Measurements from ENCODE around the gene COX6A2. TPM values are rescaled to one million over a fixed set of nuclear protein-coding genes. Genes with fewer than 3 reads are reported as not detected.

Gene COX6A2
- total RNA-seq, 1 experiment from 2014 or later, result not detected

DNA sequence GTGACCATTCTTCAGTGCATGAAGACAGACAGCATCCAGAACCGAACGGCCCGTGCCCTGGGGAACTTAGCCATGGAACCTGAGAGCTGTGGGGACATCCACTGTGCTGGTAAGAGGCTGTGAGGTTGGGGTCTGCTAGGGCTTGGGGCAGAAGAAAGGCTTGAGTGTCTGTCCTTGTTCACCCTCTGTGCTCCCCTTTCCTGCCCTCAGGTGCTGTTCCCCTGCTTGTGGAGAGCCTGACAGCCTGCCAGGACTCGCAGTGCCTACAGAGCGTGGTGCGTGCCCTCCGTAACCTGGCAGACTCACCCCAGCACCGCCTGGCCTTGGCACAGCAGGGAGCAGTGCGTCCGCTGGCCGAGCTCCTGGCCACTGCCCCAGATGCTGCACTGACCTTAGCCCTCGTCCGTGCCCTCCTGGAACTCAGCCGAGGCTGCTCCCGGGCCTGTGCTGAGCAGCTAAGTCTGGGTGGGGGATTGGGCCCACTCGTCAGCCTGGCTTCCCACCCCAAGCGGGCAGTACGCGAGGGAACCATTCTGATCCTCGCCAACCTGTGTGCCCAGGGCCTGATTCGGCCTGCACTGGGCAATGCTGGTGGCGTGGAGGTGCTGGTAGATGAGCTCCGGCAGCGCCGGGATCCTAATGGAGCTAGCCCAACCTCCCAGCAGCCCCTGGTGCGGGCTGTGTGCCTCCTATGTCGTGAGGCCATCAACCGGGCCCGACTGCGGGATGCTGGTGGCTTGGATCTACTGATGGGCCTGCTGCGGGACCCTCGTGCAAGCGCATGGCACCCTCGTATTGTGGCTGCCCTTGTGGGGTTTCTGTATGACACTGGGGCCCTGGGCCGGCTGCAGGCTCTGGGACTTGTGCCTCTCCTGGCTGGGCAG is 34.0 kb upstream of the COX6A2 start:
- intact Hi-C loops (cut with micrococcal nuclease; ENCODE audit: unreplicated experiment), result no loop called here
- H3K4me3 ChIP-seq, result no peak overlapping the region
- H3K9me2 ChIP-seq (ENCODE audit: insufficient read depth), result no peaks in the 10 kb centered on the region
- H2AFZ ChIP-seq, result no peak overlapping the region
- POLR2A ChIA-PET (ENCODE audit: unreplicated experiment), result no interaction called here
- no peaks in the 10 kb centered on the region for H3K9me3 ChIP-seq (ENCODE audit: insufficient read depth, low read depth)
- no peak overlapping the region for H3K4me2 ChIP-seq
- no TSS peak for BruUV-seq (replicated peaks)
- H3F3A ChIP-seq (ENCODE audit: insufficient read depth, low read depth), result peaks cover 29% of the 10 kb centered on the region
- DNase-seq, result no peak
- TF ChIP-seq, protein P1, sequence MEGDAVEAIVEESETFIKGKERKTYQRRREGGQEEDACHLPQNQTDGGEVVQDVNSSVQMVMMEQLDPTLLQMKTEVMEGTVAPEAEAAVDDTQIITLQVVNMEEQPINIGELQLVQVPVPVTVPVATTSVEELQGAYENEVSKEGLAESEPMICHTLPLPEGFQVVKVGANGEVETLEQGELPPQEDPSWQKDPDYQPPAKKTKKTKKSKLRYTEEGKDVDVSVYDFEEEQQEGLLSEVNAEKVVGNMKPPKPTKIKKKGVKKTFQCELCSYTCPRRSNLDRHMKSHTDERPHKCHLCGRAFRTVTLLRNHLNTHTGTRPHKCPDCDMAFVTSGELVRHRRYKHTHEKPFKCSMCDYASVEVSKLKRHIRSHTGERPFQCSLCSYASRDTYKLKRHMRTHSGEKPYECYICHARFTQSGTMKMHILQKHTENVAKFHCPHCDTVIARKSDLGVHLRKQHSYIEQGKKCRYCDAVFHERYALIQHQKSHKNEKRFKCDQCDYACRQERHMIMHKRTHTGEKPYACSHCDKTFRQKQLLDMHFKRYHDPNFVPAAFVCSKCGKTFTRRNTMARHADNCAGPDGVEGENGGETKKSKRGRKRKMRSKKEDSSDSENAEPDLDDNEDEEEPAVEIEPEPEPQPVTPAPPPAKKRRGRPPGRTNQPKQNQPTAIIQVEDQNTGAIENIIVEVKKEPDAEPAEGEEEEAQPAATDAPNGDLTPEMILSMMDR (conservative IDR thresholded peaks at IDR 0.05), result no peak
- no peak for TF ChIP-seq EZH2 (IDR thresholded peaks at IDR 0.05; ENCODE audit: low read depth)
- no peaks in the 10 kb centered on the region for H3K36me3 ChIP-seq (ENCODE audit: low read depth)
- H3K4me1 ChIP-seq (replicated peaks; ENCODE audit: insufficient read depth), result peaks cover 17% of the 10 kb centered on the region
- H3K79me2 ChIP-seq (ENCODE audit: low read depth), result peaks cover 31% of the 10 kb centered on the region
- H4K20me1 ChIP-seq (ENCODE audit: insufficient read depth), result peaks cover 7% of the 10 kb centered on the region
- no peaks in the 10 kb centered on the region for H3K27me3 ChIP-seq (ENCODE audit: insufficient read depth, low read depth)
- no peak overlapping the region for H3K27ac ChIP-seq
- CTCF ChIA-PET, result no interaction called here

DNA sequence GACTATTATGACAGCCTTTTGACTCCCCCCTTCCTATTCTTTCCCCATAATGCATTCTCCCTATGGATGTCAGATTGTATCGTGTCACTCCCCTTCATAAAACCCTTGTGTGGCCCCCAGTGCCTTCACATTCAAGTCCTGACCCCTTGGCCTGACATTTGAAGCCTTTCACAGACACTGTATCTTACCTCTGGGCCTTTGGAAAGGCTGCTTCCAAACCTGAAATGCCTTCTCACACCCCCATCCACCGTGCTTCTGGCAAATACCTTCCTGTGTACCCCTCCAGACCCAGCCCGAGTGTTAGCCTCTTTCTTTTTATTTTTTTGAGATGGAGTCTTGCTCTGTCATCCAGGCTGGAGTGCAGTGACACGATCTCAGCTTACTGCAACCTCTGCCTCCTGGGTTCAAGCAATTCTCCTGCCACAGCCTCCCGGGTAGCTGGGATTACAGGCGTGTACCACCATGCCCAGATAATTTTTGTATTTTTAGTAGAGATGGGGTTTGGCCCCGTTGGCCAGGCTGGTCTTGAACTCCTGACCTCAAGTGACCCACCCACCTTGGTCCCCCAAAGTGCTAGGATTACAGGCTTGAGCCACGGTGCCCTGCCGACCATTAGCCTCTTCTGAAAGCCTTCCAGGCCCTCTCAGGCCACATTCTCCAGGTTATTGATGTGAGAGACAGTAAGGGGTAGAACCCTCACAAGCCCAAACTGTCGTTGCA is 33.2 kb upstream of the COX6A2 start:
- Histone ChIP-seq H3F3A (ENCODE audit: insufficient read depth, low read depth) (peaks cover 29% of the 10 kb centered on the region), H3K4me3 (no peak overlapping the region), H3K79me2 (ENCODE audit: low read depth) (peaks cover 39% of the 10 kb centered on the region), H3K27ac (no peak overlapping the region), H2AFZ (no peak overlapping the region), H4K20me1 (ENCODE audit: insufficient read depth) (peaks cover 14% of the 10 kb centered on the region), H3K9me3 (ENCODE audit: insufficient read depth, low read depth) (no peaks in the 10 kb centered on the region), H3K9me2 (ENCODE audit: insufficient read depth) (no peaks in the 10 kb centered on the region), H3K27me3 (ENCODE audit: insufficient read depth, low read depth) (no peaks in the 10 kb centered on the region), H3K4me2 (peak overlapping the region; percentile 92; the same call in 1 of the 2 replicates), H3K36me3 (ENCODE audit: low read depth) (no peaks in the 10 kb centered on the region), H3K4me1 (replicated peaks; ENCODE audit: insufficient read depth) (peaks cover 23% of the 10 kb centered on the region)
- POLR2A ChIA-PET (ENCODE audit: unreplicated experiment), result interaction anchor here (0.6 to 0.9 kb wide), 4 partner anchors 12 to 330 kb away, joined by 3 to 7 read pairs (median 4); partner anchors contain the start of gene RUSF1
- no peak for TF ChIP-seq EZH2 (IDR thresholded peaks at IDR 0.05; ENCODE audit: low read depth)
- TF ChIP-seq, protein P1 (conservative IDR thresholded peaks at IDR 0.05), result no peak
- BruUV-seq (replicated peaks), result no TSS peak
- no peak for DNase-seq
- intact Hi-C loops (cut with micrococcal nuclease; ENCODE audit: unreplicated experiment), result no loop called here
- CTCF ChIA-PET, result interaction anchor here (0.5 to 1.6 kb wide), 5 partner anchors 11 to 366 kb away, joined by 3 to 10 read pairs (median 4); partner anchors contain the start of gene TGFB1I1

DNA sequence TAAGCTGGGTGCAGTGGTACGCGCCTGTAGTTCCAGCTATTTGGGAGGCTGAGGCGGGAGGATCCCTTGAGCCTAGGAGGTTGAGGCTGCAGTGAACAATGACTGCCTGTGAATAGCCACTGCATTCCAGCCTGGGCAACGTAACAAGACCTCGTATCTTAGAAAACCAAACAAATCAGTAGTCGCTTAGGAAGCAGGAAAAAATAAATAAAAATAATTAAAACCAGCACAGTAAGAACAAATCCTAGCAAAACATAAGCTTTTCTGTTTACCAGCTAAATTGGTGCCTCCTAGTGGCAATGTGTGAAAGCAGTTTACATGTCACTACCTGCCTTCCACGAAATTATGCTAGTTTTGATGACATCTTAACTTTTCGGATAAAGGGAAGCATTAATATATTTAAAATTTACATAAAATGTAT is 32.4 kb upstream of the COX6A2 start:
- Histone ChIP-seq H3K4me2 (peak overlapping the region; percentile 92), H3K9me3 (ENCODE audit: insufficient read depth, low read depth) (no peaks in the 10 kb centered on the region), H3K27ac (no peak overlapping the region), H3K27me3 (ENCODE audit: insufficient read depth, low read depth) (no peaks in the 10 kb centered on the region), H3K4me3 (peak overlapping the region; percentile 59), H4K20me1 (ENCODE audit: insufficient read depth) (peaks cover 16% of the 10 kb centered on the region), H3K4me1 (replicated peaks; ENCODE audit: insufficient read depth) (peaks cover 28% of the 10 kb centered on the region), H3K9me2 (ENCODE audit: insufficient read depth) (no peaks in the 10 kb centered on the region), H3K79me2 (ENCODE audit: low read depth) (peaks cover 46% of the 10 kb centered on the region), H3F3A (ENCODE audit: insufficient read depth, low read depth) (peaks cover 29% of the 10 kb centered on the region), H2AFZ (no peak overlapping the region), H3K36me3 (ENCODE audit: low read depth) (no peaks in the 10 kb centered on the region)
- intact Hi-C loops (cut with micrococcal nuclease; ENCODE audit: unreplicated experiment), result no loop called here
- TF ChIP-seq EZH2 (IDR thresholded peaks at IDR 0.05; ENCODE audit: low read depth), result no peak
- TF ChIP-seq, protein P1 (conservative IDR thresholded peaks at IDR 0.05), result peak; percentile 73
- ChIA-PET POLR2A (ENCODE audit: unreplicated experiment) (interaction anchor here (0.6 to 1.0 kb wide), 8 partner anchors 13 to 398 kb away, joined by 3 to 9 read pairs (median 5); partner anchors contain the start of genes PRSS36 and RUSF1), CTCF (interaction anchor here (0.5 to 1.6 kb wide), 7 partner anchors 12 to 476 kb away, joined by 3 to 10 read pairs (median 4); partner anchors contain the start of gene TGFB1I1)
- BruUV-seq (replicated peaks), result TSS peak; percentile 43
- DNase-seq, result peak in 1 of 2 experiments; percentile 43
